Immature natural killer cell (primary cell): ENCODE data around the gene CRYBG1. TPM values are rescaled to one million over a fixed set of nuclear protein-coding genes. Genes with fewer than 3 reads are reported as not detected.
A peak's percentile ranks its signal among the peaks of the same experiment; 100 is the strongest.

ENCODE experiments used
- DNase-seq, 3 donors: peaks; one replicate each; pipeline ENCODE4 v3.0.0; 2022; ENCODE audit warnings: mixed read lengths in 1 of 3
- H3K27ac Mint-ChIP-seq, 6 donors: one replicate each; pipeline ENCODE4 v1.8.0; 2020; ENCODE audit warnings: mixed read lengths in 6 of 6, mild to moderate bottlenecking in 5 of 6, inconsistent platforms in 4 of 6, moderate library complexity in 3 of 6
- H3K27me3 Mint-ChIP-seq, 3 donors: one replicate each; pipeline ENCODE4 v1.8.0; 2020 to 2021; ENCODE audit warnings: low read depth in 3 of 3, mild to moderate bottlenecking in 3 of 3, mixed read lengths in 3 of 3, moderate library complexity in 3 of 3, inconsistent platforms in 1 of 3
- H3K36me3 Mint-ChIP-seq, 3 donors: one replicate each; pipeline ENCODE4 v1.8.0; 2020; ENCODE audit warnings: mixed read lengths in 3 of 3, inconsistent platforms in 2 of 3, mild to moderate bottlenecking in 2 of 3
- H3K4me1 Mint-ChIP-seq, 2 donors: one replicate each; pipeline ENCODE4 v1.8.0; 2020; ENCODE audit warnings: inconsistent platforms in 2 of 2, mild to moderate bottlenecking in 2 of 2, mixed read lengths in 2 of 2, moderate library complexity in 1 of 2
- H3K4me3 Mint-ChIP-seq, 5 donors: one replicate each; pipeline ENCODE4 v1.8.0; 2020; ENCODE audit warnings: mild to moderate bottlenecking in 5 of 5, mixed read lengths in 5 of 5, inconsistent platforms in 3 of 5, moderate library complexity in 3 of 5
- H3K9me3 Mint-ChIP-seq, 6 donors: one replicate each; pipeline ENCODE4 v1.8.0; 2020; ENCODE audit warnings: mild to moderate bottlenecking in 6 of 6, mixed read lengths in 6 of 6, inconsistent platforms in 4 of 6, moderate library complexity in 3 of 6
- polyA plus RNA-seq, 3 donors: library from polyadenylated mRNA; unstranded; fragments of 300-500 nt; fragmentation: Illumina TruSeq; gene quantifications; one replicate each; pipeline ENCODE4 v1.2.3, GENCODE V29; 2021

CRYBG1 gene
- polyA plus RNA-seq, 3 donors from 2014 or later: 0.42 to 8.4 (median 3.2) TPM

- no peak overlapping the region for H3K27ac Mint-ChIP-seq
- H3K9me3 Mint-ChIP-seq: peaks cover 0 to 4% (median 0%) of the 10 kb centered on the region in 6 donors
- no peak overlapping the region for H3K4me3 Mint-ChIP-seq
- no peaks in the 10 kb centered on the region for H3K27me3 Mint-ChIP-seq
- DNase-seq: no peak
- H3K4me1 Mint-ChIP-seq: no peaks in the 10 kb centered on the region
- H3K36me3 Mint-ChIP-seq: peaks cover 18 to 41% (median 32%) of the 10 kb centered on the region in 3 donors
These were observed 238.9 kb downstream of the CRYBG1 start for GRCh38 chr6:106599440-106599839.

DNA sequence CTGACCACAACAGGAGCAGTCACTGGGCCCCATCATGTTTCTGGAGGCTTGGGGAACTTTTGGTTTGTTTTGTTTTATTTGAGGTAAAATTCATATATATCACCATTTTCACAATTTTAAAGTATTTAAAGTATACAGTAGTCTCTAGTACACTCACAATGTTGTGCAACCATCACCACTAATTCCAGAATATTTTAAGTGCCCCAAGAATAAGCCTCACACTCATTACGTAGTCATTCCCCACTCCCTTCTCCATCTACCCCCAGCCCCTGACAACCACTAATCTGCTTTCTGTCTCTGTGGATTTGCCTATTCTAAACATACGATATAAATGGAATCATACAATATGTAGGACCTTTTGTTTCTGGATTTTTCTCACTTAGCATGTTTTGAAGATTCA lies 239.8 kb downstream of the CRYBG1 start:
- no peak for DNase-seq
- Mint-ChIP-seq H3K4me3 (no peak overlapping the region), H3K27ac (no peak overlapping the region), H3K27me3 (no peaks in the 10 kb centered on the region), H3K9me3 (peaks cover 0 to 4% (median 0%) of the 10 kb centered on the region in 6 donors), H3K36me3 (peaks cover 18 to 46% (median 32%) of the 10 kb centered on the region in 3 donors), H3K4me1 (no peaks in the 10 kb centered on the region)

DNA sequence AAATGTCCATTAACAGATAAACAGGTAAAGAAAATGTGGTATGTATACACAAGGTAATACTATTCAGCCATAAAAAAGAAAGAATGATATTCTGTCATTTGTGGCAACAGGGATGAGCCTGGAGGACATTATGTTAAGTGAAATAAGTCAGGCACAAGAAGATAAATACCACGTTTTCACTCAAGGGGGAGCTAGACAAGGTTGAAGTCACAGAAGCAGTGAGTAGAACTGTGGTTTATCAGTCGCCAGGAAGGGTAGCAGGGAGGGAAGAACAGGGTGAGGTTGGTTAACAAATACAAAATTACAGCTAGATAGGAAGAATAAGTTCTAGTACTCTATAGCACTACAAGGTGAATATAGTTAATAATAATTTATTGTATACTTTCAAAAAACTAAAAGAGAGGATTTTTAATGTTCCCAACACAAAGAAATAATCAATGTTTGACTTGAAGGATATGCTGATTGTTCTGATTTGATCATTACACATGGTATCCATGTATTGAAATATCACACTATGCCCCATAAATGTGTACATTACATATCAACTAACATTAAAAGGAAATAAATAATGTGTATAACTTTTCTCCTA lies 247.7 kb downstream of the CRYBG1 start:
- H3K4me1 Mint-ChIP-seq: peaks cover 2 to 7% of the 10 kb centered on the region in 2 donors
- peaks cover 8 to 22% (median 14%) of the 10 kb centered on the region in 3 donors for H3K36me3 Mint-ChIP-seq
- H3K27ac Mint-ChIP-seq: peak overlapping the region in 1 of 6 donors; percentile 19
- DNase-seq: peak; percentile 23 to 39 (median 26)
- no peaks in the 10 kb centered on the region for H3K9me3 Mint-ChIP-seq
- no peak overlapping the region for H3K4me3 Mint-ChIP-seq
- H3K27me3 Mint-ChIP-seq: peaks cover 0 to 3% (median 0%) of the 10 kb centered on the region in 3 donors

DNA sequence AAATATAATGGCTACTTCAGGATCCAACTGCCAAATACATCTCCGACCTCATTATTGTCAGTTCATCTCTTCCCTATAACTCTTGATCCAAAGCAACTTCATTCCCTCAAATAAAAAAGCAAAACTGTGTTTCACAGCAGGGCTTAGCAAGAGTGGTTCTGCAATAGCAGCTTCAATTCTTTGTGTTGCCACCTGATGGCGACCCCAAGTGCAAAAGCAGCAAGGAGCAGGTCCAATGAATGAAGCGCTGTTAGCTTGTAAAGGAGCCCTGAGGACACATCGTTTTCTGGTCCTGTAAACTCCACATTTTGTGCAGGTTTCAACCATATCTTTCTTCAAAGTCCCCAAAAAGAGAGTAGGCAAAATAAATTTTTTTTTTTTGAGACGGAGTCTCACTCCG lies 249.2 kb downstream of the CRYBG1 start:
- Mint-ChIP-seq H3K27me3 (peaks cover 0 to 3% (median 0%) of the 10 kb centered on the region in 3 donors), H3K4me1 (peaks cover 2 to 7% of the 10 kb centered on the region in 2 donors), H3K9me3 (no peaks in the 10 kb centered on the region), H3K27ac (no peak overlapping the region), H3K36me3 (peaks cover 13 to 26% (median 13%) of the 10 kb centered on the region in 3 donors), H3K4me3 (no peak overlapping the region)
- no peak for DNase-seq

DNA sequence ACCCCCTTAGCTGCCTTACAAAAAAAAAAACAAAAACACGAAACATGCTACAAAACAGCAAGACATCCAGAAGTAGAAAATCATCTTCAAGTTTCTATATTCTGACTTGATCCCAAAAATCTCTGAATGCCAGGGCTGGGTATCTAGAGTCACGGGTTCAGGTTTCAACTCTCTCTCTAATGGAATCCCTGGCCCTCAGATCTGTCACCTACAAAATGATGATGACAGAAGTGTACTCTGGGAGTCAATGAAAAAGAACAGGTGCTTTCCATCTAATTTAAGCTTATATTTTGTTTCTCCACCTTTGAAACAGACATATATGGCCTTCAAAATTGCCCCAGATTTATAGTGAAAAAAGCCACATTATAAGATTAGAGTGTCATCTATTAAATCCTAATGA lies 250.5 kb downstream of the CRYBG1 start:
- no peak for DNase-seq
- peaks cover 13 to 23% (median 13%) of the 10 kb centered on the region in 3 donors for H3K36me3 Mint-ChIP-seq
- peaks cover 0 to 3% (median 0%) of the 10 kb centered on the region in 3 donors for H3K27me3 Mint-ChIP-seq
- peaks cover 2 to 7% of the 10 kb centered on the region in 2 donors for H3K4me1 Mint-ChIP-seq
- H3K9me3 Mint-ChIP-seq: no peaks in the 10 kb centered on the region
- H3K27ac Mint-ChIP-seq: no peak overlapping the region
- H3K4me3 Mint-ChIP-seq: no peak overlapping the region

- Mint-ChIP-seq H3K9me3 (no peaks in the 10 kb centered on the region), H3K4me1 (peaks cover 2 to 6% of the 10 kb centered on the region in 2 donors), H3K27me3 (peaks cover 0 to 3% (median 0%) of the 10 kb centered on the region in 3 donors), H3K27ac (no peak overlapping the region), H3K36me3 (peaks cover 13 to 26% (median 13%) of the 10 kb centered on the region in 3 donors), H3K4me3 (no peak overlapping the region)
- no peak for DNase-seq
These were observed 252.3 kb downstream of the CRYBG1 start for GRCh38 chr6:106612671-106613416.

DNA sequence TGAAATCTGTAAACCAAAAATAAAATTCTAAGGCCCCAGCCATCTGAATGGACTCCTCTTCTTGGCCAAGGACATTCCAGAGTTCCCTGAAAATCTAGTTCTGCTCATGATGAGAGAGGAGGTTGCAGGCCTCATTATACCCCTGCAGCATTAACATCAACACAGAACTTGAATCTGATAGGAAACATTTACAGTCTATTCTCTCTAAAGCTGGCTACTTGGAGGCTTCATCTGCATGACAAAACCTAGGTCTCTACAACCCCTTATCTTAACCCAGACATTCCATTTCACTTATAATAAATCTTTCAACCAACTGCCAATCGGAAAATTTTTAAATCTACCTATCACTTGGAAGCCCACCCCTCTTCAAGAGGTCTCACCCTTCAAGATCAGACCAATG lies 253.1 kb downstream of the CRYBG1 start:
- Mint-ChIP-seq H3K36me3 (peaks cover 13 to 31% (median 17%) of the 10 kb centered on the region in 3 donors), H3K4me3 (no peak overlapping the region), H3K27me3 (peaks cover 0 to 3% (median 0%) of the 10 kb centered on the region in 3 donors), H3K27ac (no peak overlapping the region), H3K4me1 (no peaks in the 10 kb centered on the region), H3K9me3 (no peaks in the 10 kb centered on the region)
- DNase-seq: no peak

DNA sequence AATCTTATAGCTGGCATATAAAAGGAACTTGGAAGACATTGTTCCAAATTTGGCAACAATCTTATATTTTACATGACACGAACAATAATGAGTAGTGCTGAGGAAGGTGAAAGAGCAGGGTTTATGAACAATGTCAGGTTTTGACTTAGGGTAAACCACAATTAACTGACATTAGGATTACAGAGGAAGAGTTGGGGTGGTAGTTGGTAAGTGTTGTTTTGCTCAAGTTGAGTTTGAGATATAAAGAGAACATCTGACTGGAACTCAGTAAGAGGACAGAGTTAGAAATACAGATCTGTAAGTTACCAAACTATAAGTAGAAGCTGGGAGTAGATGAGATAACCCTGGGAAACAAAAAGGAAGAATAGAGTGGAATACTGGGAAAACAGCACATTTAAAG lies 253.6 kb downstream of the CRYBG1 start:
- Mint-ChIP-seq H3K27ac (no peak overlapping the region), H3K4me1 (no peaks in the 10 kb centered on the region), H3K36me3 (peaks cover 13 to 36% (median 20%) of the 10 kb centered on the region in 3 donors), H3K27me3 (peaks cover 0 to 1% (median 0%) of the 10 kb centered on the region in 3 donors), H3K4me3 (no peak overlapping the region), H3K9me3 (no peaks in the 10 kb centered on the region)
- no peak for DNase-seq

- Mint-ChIP-seq H3K27ac (no peak overlapping the region), H3K4me1 (no peaks in the 10 kb centered on the region), H3K9me3 (no peaks in the 10 kb centered on the region), H3K27me3 (peaks cover 0 to 1% (median 0%) of the 10 kb centered on the region in 3 donors), H3K36me3 (peaks cover 13 to 38% (median 20%) of the 10 kb centered on the region in 3 donors), H3K4me3 (no peak overlapping the region)
- no peak for DNase-seq
These were observed 254.2 kb downstream of the CRYBG1 start for GRCh38 chr6:106614592-106615257.

GRCh38 chr6:106617302-106617701 lies 256.8 kb downstream of the CRYBG1 start:
- H3K9me3 Mint-ChIP-seq: no peaks in the 10 kb centered on the region
- H3K27me3 Mint-ChIP-seq: peaks cover 0 to 1% (median 0%) of the 10 kb centered on the region in 3 donors
- no peaks in the 10 kb centered on the region for H3K4me1 Mint-ChIP-seq
- DNase-seq: no peak
- H3K4me3 Mint-ChIP-seq: no peak overlapping the region
- no peak overlapping the region for H3K27ac Mint-ChIP-seq
- peaks cover 23 to 35% (median 30%) of the 10 kb centered on the region in 3 donors for H3K36me3 Mint-ChIP-seq

DNA sequence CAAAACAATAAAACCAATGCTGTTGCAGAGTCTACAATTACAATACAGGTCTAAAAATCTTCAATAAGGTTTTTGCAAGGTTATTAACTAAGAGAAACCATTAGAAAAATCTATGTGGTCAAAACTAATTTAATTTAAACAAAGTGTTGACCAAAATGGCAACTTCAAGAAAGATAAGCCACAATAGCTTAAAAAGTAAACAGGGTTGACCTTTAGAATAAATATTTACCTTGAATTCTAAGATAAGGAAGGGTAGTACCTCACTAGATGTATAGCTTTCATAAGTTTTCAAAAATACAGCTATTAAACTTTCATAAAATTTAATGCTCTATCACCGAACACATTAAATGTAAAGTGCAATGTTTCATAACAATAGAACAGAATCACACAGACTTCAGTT lies 257.3 kb downstream of the CRYBG1 start:
- DNase-seq: no peak
- Mint-ChIP-seq H3K9me3 (no peaks in the 10 kb centered on the region), H3K4me3 (no peak overlapping the region), H3K27ac (no peak overlapping the region), H3K4me1 (no peaks in the 10 kb centered on the region), H3K36me3 (peaks cover 20 to 40% (median 32%) of the 10 kb centered on the region in 3 donors), H3K27me3 (no peaks in the 10 kb centered on the region)

DNA sequence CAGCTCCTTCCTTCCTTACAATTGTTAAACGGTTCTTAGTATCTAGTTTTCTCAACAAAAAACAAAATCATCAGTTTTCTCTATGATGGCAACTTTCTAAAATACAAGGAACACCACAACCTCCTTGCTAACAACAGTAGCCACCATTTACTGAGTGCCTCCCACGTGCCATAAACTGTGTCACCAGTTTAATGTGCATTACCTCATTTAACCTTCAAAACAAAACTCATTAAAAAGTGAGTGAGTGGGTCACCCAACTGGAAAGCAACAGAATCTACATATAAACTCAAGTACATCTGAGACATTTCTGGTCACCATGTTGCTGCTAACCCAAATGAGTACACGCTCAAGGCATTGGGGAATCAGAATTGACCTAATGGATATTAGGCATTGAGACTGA lies 257.8 kb downstream of the CRYBG1 start:
- H3K27me3 Mint-ChIP-seq: no peaks in the 10 kb centered on the region
- H3K4me1 Mint-ChIP-seq: no peaks in the 10 kb centered on the region
- no peaks in the 10 kb centered on the region for H3K9me3 Mint-ChIP-seq
- DNase-seq: no peak
- peaks cover 20 to 39% (median 32%) of the 10 kb centered on the region in 3 donors for H3K36me3 Mint-ChIP-seq
- no peak overlapping the region for H3K27ac Mint-ChIP-seq
- H3K4me3 Mint-ChIP-seq: no peak overlapping the region

- Mint-ChIP-seq H3K9me3 (no peaks in the 10 kb centered on the region), H3K27me3 (no peaks in the 10 kb centered on the region), H3K36me3 (peaks cover 14 to 31% (median 30%) of the 10 kb centered on the region in 3 donors), H3K4me1 (no peaks in the 10 kb centered on the region), H3K4me3 (no peak overlapping the region), H3K27ac (no peak overlapping the region)
- DNase-seq: no peak
These were observed 258.7 kb downstream of the CRYBG1 start for GRCh38 chr6:106619223-106619622.
